Lower leg skin (tissue), 3 donors: ENCODE data around the gene APOL6.

ENCODE experiments used
- POLR2A ChIP-seq, 2 donors: fragments of 450-650 bp; IDR thresholded peaks; one replicate each; pipeline ENCODE4 v1.6.1; 2016 to 2017; ENCODE audit warnings: antibody characterized with exemption in 2 of 2, mild to moderate bottlenecking in 1 of 2, moderate library complexity in 1 of 2
- TF ChIP-seq, protein P1 (sequence below), 3 donors: fragments of 450-650 bp; IDR thresholded peaks; one replicate each; pipeline ENCODE4 v1.5.1; 2016; ENCODE audit warnings: antibody characterized with exemption in 3 of 3, mild to moderate bottlenecking in 3 of 3, moderate library complexity in 2 of 3

- TF ChIP-seq, protein P1, sequence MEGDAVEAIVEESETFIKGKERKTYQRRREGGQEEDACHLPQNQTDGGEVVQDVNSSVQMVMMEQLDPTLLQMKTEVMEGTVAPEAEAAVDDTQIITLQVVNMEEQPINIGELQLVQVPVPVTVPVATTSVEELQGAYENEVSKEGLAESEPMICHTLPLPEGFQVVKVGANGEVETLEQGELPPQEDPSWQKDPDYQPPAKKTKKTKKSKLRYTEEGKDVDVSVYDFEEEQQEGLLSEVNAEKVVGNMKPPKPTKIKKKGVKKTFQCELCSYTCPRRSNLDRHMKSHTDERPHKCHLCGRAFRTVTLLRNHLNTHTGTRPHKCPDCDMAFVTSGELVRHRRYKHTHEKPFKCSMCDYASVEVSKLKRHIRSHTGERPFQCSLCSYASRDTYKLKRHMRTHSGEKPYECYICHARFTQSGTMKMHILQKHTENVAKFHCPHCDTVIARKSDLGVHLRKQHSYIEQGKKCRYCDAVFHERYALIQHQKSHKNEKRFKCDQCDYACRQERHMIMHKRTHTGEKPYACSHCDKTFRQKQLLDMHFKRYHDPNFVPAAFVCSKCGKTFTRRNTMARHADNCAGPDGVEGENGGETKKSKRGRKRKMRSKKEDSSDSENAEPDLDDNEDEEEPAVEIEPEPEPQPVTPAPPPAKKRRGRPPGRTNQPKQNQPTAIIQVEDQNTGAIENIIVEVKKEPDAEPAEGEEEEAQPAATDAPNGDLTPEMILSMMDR (IDR thresholded peaks at IDR 0.05): no peak
- TF ChIP-seq POLR2A (IDR thresholded peaks at IDR 0.05): no peak
These were observed 27.5 kb upstream of the APOL6 start for GRCh38 chr22:35620624-35621251.
